ENCODE data around the gene AHRR. TPM values are rescaled to one million over a fixed set of nuclear protein-coding genes. Genes with fewer than 3 reads are reported as not detected.

Gene AHRR
- total and polyA plus RNA-seq, 2 donors from 2014 or later, result 0.71 to 1.7 TPM

DNA sequence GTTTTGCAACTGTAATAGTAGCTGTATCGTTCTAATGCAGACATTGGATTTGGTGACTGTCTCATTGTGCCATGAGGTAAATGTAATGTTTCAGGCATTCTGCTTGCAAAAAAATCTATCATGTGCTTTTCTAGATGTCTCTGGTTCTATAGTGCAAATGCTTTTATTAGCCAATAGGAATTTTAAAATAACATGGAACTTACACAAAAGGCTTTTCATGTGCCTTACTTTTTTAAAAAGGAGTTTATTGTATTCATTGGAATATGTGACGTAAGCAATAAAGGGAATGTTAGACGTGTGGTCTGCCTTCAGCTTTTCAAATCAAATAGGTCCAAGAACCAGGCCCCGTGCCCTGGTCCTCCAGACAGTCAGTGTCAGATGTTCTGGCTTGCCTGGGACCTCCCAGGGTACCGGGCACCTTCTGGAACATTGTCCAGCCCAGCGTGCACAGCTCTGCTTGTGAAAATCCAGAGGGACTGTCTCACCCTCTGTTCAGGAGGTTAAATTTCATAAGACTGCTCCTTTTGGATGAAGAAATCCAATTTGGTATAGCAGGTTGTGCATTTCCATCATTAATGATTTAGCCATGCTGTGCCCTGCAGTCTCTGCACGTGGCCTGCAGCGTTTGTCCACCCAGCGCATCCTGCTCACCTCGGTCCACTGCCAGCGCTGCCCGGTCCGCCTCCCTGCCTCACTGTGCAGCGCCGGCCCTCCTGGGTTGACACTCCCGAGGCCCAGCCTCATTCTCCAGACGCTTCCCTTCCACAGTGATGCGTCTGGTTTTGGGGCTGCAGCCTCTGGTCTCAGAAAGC lies 6.6 kb upstream of the AHRR start:
- Histone ChIP-seq H3K4me1 (ENCODE audit: control insufficient read depth in 2 of 3, insufficient read depth in 2 of 3, low read depth in 1 of 3, low read length in 3 of 3) (peaks cover 0 to 2% (median 0%) of the 10 kb centered on the region in 3 donors), H3K4me3 (ENCODE audit: low read length in 3 of 3) (no peak overlapping the region), H3K27ac (ENCODE audit: low read depth in 2 of 2, low read length in 2 of 2) (no peak overlapping the region), H3K27me3 (ENCODE audit: control insufficient read depth, insufficient read depth, low read length) (peaks cover 9% of the 10 kb centered on the region), H3K9ac (ENCODE audit: low read length in 3 of 3) (no peak overlapping the region), H3K36me3 (ENCODE audit: control insufficient read depth in 2 of 3, insufficient read depth in 3 of 3, low read length in 3 of 3) (peaks cover 3 to 25% (median 13%) of the 10 kb centered on the region in 3 donors), H3K9me3 (ENCODE audit: control insufficient read depth in 2 of 3, insufficient read depth in 1 of 3, low read length in 3 of 3) (no peaks in the 10 kb centered on the region)
- TF ChIP-seq, protein P1, sequence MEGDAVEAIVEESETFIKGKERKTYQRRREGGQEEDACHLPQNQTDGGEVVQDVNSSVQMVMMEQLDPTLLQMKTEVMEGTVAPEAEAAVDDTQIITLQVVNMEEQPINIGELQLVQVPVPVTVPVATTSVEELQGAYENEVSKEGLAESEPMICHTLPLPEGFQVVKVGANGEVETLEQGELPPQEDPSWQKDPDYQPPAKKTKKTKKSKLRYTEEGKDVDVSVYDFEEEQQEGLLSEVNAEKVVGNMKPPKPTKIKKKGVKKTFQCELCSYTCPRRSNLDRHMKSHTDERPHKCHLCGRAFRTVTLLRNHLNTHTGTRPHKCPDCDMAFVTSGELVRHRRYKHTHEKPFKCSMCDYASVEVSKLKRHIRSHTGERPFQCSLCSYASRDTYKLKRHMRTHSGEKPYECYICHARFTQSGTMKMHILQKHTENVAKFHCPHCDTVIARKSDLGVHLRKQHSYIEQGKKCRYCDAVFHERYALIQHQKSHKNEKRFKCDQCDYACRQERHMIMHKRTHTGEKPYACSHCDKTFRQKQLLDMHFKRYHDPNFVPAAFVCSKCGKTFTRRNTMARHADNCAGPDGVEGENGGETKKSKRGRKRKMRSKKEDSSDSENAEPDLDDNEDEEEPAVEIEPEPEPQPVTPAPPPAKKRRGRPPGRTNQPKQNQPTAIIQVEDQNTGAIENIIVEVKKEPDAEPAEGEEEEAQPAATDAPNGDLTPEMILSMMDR (IDR thresholded peaks at IDR 0.05; ENCODE audit: borderline replicate concordance, extremely low read depth, insufficient read depth), result no peak
- FAIRE-seq, result no peak
- intact Hi-C loops (cut with DNase I), result no loop called here
- peak in 1 of 5 donors; percentile 29 for DNase-seq

DNA sequence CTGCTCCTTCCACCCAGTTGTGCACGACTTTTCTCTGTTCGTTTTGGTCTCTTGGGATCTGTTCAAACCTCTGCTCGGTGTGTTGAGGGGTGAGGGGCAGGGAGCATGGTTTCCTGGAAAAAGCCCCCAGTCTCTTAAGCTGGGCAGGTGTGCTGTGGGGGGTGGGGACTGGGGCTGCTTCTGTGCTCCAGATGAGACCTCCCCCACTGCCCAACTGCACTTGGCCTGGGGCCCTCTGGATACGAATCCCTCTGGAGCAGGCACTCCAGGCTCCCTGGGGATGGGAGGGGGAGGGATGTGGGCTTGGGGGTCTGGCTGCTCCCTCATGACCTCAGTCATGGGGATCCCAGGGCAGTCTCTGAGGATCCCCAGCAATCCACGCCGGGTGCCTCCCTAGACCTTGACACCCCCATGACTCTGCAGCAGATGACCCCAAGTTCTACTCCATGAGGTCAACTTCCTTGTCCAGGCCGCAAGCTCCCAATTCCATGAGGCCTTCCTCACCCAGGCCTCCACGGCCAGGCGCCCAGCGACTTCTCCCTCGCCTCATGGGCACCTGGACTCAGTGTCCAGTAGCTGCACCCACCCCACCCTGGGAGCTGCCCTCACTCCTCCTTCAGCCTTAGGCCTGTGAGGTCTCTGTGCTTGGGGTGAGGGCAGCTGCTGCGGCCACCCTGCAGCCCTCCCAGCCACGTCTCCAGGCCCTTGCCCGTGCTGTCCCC lies 5.9 kb upstream of the AHRR start:
- intact Hi-C loops (cut with DNase I), result no loop called here
- TF ChIP-seq, protein P1 (IDR thresholded peaks at IDR 0.05; ENCODE audit: borderline replicate concordance, extremely low read depth, insufficient read depth), result no peak
- FAIRE-seq, result no peak

DNA sequence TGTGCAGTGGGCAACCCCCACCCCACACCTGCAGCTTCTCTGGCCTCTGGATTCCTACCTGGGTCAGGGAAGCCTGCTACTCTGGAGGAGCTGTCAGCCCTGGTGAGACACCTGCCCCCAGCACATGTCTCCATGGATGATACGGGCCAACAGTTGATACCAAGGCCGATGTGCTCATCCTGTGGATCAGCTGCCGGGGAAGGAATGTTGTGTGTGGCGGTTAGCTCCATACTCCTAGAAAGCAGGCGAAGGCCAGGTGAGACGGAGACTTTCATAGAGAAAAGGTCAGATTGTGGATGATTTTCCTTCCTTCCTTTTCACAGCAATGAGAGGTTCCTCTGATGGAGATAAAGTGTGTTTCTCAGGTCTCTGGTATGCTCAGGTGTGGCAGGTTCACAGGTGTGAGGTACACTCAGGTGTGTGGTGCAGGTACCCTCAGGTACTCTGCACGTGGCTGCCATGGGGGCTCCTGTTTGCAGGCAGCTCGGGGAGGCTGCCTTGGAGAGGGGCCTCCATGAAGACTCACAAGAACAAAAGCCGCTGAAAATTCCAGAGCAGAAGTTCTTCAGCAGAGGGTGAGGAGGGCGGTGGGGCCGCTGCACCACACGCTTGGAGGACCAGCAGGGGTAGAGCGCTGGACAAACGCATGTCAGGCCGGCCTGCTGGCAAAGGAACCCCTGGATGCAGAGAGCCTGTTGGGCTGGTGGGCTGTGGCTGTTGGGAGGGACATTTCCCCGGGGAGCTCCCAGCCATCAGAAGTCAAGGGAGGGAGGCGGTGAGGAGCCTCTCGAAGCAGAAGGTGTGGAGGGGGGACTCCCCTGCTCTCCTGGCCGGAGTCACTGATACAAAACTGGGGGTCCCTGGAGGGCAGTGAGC lies 5.1 kb upstream of the AHRR start:
- Histone ChIP-seq H3K36me3 (ENCODE audit: control insufficient read depth in 2 of 3, insufficient read depth in 3 of 3, low read length in 3 of 3) (peaks cover 3 to 17% (median 11%) of the 10 kb centered on the region in 3 donors), H3K27ac (ENCODE audit: low read depth in 2 of 2, low read length in 2 of 2) (no peak overlapping the region), H3K9ac (ENCODE audit: low read length in 3 of 3) (no peak overlapping the region), H3K27me3 (ENCODE audit: control insufficient read depth, insufficient read depth, low read length) (peaks cover 12% of the 10 kb centered on the region), H3K4me3 (ENCODE audit: low read length in 3 of 3) (no peak overlapping the region), H3K4me1 (ENCODE audit: control insufficient read depth in 2 of 3, insufficient read depth in 2 of 3, low read depth in 1 of 3, low read length in 3 of 3) (peaks cover 0 to 4% (median 0%) of the 10 kb centered on the region in 3 donors), H3K9me3 (ENCODE audit: control insufficient read depth in 2 of 3, insufficient read depth in 1 of 3, low read length in 3 of 3) (no peaks in the 10 kb centered on the region)
- FAIRE-seq (no peak), DNase-seq (no peak)
- TF ChIP-seq, protein P1 (IDR thresholded peaks at IDR 0.05; ENCODE audit: borderline replicate concordance, extremely low read depth, insufficient read depth), result no peak
- intact Hi-C loops (cut with DNase I), result no loop called here

More for the DNA sequence above, 5.9 kb upstream of the AHRR start:
- Histone ChIP-seq H3K4me3 (ENCODE audit: low read length in 3 of 3) (no peak overlapping the region), H3K27ac (ENCODE audit: low read depth in 2 of 2, low read length in 2 of 2) (no peak overlapping the region), H3K4me1 (ENCODE audit: control insufficient read depth in 2 of 3, insufficient read depth in 2 of 3, low read depth in 1 of 3, low read length in 3 of 3) (peaks cover 0 to 2% (median 0%) of the 10 kb centered on the region in 3 donors), H3K27me3 (ENCODE audit: control insufficient read depth, insufficient read depth, low read length) (peaks cover 12% of the 10 kb centered on the region), H3K9ac (ENCODE audit: low read length in 3 of 3) (no peak overlapping the region), H3K9me3 (ENCODE audit: control insufficient read depth in 2 of 3, insufficient read depth in 1 of 3, low read length in 3 of 3) (no peaks in the 10 kb centered on the region), H3K36me3 (ENCODE audit: control insufficient read depth in 2 of 3, insufficient read depth in 3 of 3, low read length in 3 of 3) (peaks cover 3 to 18% (median 13%) of the 10 kb centered on the region in 3 donors)
- DNase-seq, result peak in 1 of 5 donors; percentile 45
